HFF-Myc (cell line): ENCODE measurements around the gene CCND3.

ENCODE experiments used
- DNase-seq: peaks from one replicate; pipeline ENCODE4 v3.0.0-alpha.2; 2011; ENCODE audit warnings: low read depth; ENCODE audit errors: extremely low read depth
- H3K4me3 ChIP-seq: replicated peaks from 2 replicates; pipeline ENCODE4 v1.5.1; 2011; ENCODE audit warnings: low read depth, mild to moderate bottlenecking, control low read depth, low read length
- CTCF ChIP-seq: IDR thresholded peaks from 2 replicates; pipeline ENCODE4 v1.5.1; 2012; ENCODE audit warnings: mild to moderate bottlenecking, low read depth, low read length, control low read depth; ENCODE audit errors: missing control alignments

The CCND3 gene

GRCh38 chr6:41939848-41940758 is 1.5 kb downstream of the CCND3 start:
- H3K4me3 ChIP-seq: peak overlapping the region; percentile 91
- TF ChIP-seq CTCF: no peak
- DNase-seq: no peak

- no peak for DNase-seq
- no peak for TF ChIP-seq CTCF
- peak overlapping the region; percentile 91 for H3K4me3 ChIP-seq
Observed at GRCh38 chr6:41939176-41939847, 2.3 kb downstream of the CCND3 start.

GRCh38 chr6:41938590-41939175 is 2.9 kb downstream of the CCND3 start:
- no peak for DNase-seq
- H3K4me3 ChIP-seq: no peak overlapping the region
- no peak for TF ChIP-seq CTCF

GRCh38 chr6:41937861-41938574 is 3.6 kb downstream of the CCND3 start:
- H3K4me3 ChIP-seq: no peak overlapping the region
- no peak for TF ChIP-seq CTCF
- DNase-seq: no peak

- TF ChIP-seq CTCF: no peak
- DNase-seq: no peak
- no peak overlapping the region for H3K4me3 ChIP-seq
Observed at GRCh38 chr6:41937472-41937860, 4.1 kb downstream of the CCND3 start.

GRCh38 chr6:41936073-41936837 is 5.4 kb downstream of the CCND3 start:
- peak; percentile 89 for TF ChIP-seq CTCF
- no peak overlapping the region for H3K4me3 ChIP-seq
- DNase-seq: peak; percentile 67
